HepG2 (cell line): Measurements from ENCODE around the gene KLB. TPM values are rescaled to one million over a fixed set of nuclear protein-coding genes. Genes with fewer than 3 reads are reported as not detected.

ENCODE experiments used
- AGO2 ChIP-seq: fragments of 200-400 bp; formaldehyde crosslinking; optimal IDR thresholded peaks from 2 replicates; pipeline ENCODE3; 2017; ENCODE audit warnings: mild to moderate bottlenecking, low read depth, low read length, moderate library complexity
- CC2D1A ChIP-seq: sonication (generic); formaldehyde crosslinking; IDR thresholded peaks from 2 replicates; pipeline ENCODE4 v1.8.1; 2023; ENCODE audit warnings: mild to moderate bottlenecking, missing genetic modification reagents
- HDAC6 ChIP-seq: fragments of 200-600 bp; sonication (generic); IDR thresholded peaks from 2 replicates; pipeline ENCODE4 v1.7.0; 2017; ENCODE audit warnings: mild to moderate bottlenecking, antibody characterized with exemption, low read length, low read depth
- NFE2L1 ChIP-seq: sonication (generic); formaldehyde crosslinking; IDR thresholded peaks from 2 replicates; pipeline ENCODE4 v1.4.0; 2020; ENCODE audit warnings: missing genetic modification reagents, mild to moderate bottlenecking, borderline replicate concordance
- PBX2 ChIP-seq: IDR thresholded peaks from 2 replicates; pipeline ENCODE4 v1.6.1; 2016; ENCODE audit warnings: control low read depth
- RBAK ChIP-seq: sonication (generic); formaldehyde crosslinking; IDR thresholded peaks from 2 replicates; pipeline ENCODE4 v1.5.1; 2020; ENCODE audit warnings: mild to moderate bottlenecking, missing genetic modification reagents
- REL ChIP-seq: sonication (generic); formaldehyde crosslinking; conservative IDR thresholded peaks from 2 replicates; pipeline ENCODE4 v1.8.0; 2022; ENCODE audit warnings: mild to moderate bottlenecking, missing genetic modification reagents, moderate library complexity
- SKIL ChIP-seq: sonication (generic); formaldehyde crosslinking; IDR thresholded peaks from 2 replicates; pipeline ENCODE4 v1.8.0; 2022; ENCODE audit warnings: missing genetic modification reagents, mild to moderate bottlenecking, moderate library complexity, borderline replicate concordance
- SMARCE1 ChIP-seq: fragments of 450-650 bp; IDR thresholded peaks from 2 replicates; pipeline ENCODE4 v1.6.1; 2017; ENCODE audit warnings: borderline replicate concordance
- SP5 ChIP-seq: IDR thresholded peaks from 2 replicates; pipeline ENCODE4 v1.6.1; 2016; ENCODE audit warnings: low read depth, borderline replicate concordance
- TGIF2 ChIP-seq: IDR thresholded peaks from 2 replicates; pipeline ENCODE4 v1.6.1; 2016; ENCODE audit warnings: control low read depth, missing compliant biosample characterization
- ZBTB21 ChIP-seq: sonication (generic); formaldehyde crosslinking; IDR thresholded peaks from 2 replicates; pipeline ENCODE4 v1.4.0; 2020; ENCODE audit warnings: missing genetic modification reagents
- ZBTB42 ChIP-seq: sonication (generic); formaldehyde crosslinking; IDR thresholded peaks from 2 replicates; pipeline ENCODE4 v1.5.0; 2020; ENCODE audit warnings: mild to moderate bottlenecking, missing genetic modification reagents
- ZFP36L1 ChIP-seq: sonication (generic); formaldehyde crosslinking; IDR thresholded peaks from 2 replicates; pipeline ENCODE4 v1.8.0; 2022; ENCODE audit warnings: mild to moderate bottlenecking, missing genetic modification reagents, moderate library complexity
- ZNF329 ChIP-seq: sonication (generic); formaldehyde crosslinking; IDR thresholded peaks from 2 replicates; pipeline ENCODE4 v1.9.0; 2021; ENCODE audit warnings: low read depth, mild to moderate bottlenecking, missing genetic modification reagents
- ZNF512 ChIP-seq: sonication (generic); formaldehyde crosslinking; IDR thresholded peaks from 2 replicates; pipeline ENCODE4 v1.4.0; 2020; ENCODE audit warnings: mild to moderate bottlenecking, missing genetic modification reagents
- ZNF556 ChIP-seq: sonication (generic); formaldehyde crosslinking; IDR thresholded peaks from 2 replicates; pipeline ENCODE4 v1.4.0; 2020; ENCODE audit warnings: mild to moderate bottlenecking, missing genetic modification reagents, borderline replicate concordance
- ZNF629 ChIP-seq: sonication (generic); formaldehyde crosslinking; conservative IDR thresholded peaks from 2 replicates; pipeline ENCODE4 v1.5.0; 2020; ENCODE audit warnings: missing genetic modification reagents
- ZNF883 ChIP-seq: sonication (generic); formaldehyde crosslinking; IDR thresholded peaks from 2 replicates; pipeline ENCODE4 v1.5.1; 2020; ENCODE audit warnings: mild to moderate bottlenecking, missing genetic modification reagents; ENCODE audit errors: not compliant biosample characterization
- polyA plus RNA-seq, 8 experiments: library from polyadenylated mRNA; depleted of rRNA in 3 of 8; stranded (reverse) in 7 of 8; unstranded in 1 of 8; fragments of >200 nt; fragmentation: Illumina TruSeq in 4 of 8; extraction: Trizol in 4 of 8; gene quantifications; 2 replicates each; pipeline versions ENCODE4 v1.2.1 to v1.2.3, GENCODE V29; 2011 to 2016; ENCODE audit warnings: low read depth in 4 of 8, missing spikeins in 1 of 8, mixed read lengths in 1 of 8; ENCODE audit not compliant: insufficient read depth in 1 of 8
- total RNA-seq, 5 experiments: library from RNA; depleted of rRNA; stranded (reverse); fragments of >200 nt; fragmentation: Illumina TruSeq; extraction: Trizol; gene quantifications; 2 replicates each; pipeline ENCODE4 v1.2.3, GENCODE V29; 2016; ENCODE audit warnings: low read depth in 1 of 5
- TF ChIP-seq, protein P1 (sequence below): sonication (generic); formaldehyde crosslinking; IDR thresholded peaks from 2 replicates; pipeline ENCODE4 v1.9.0; 2022; ENCODE audit warnings: missing genetic modification reagents, mild to moderate bottlenecking, borderline replicate concordance
- TF ChIP-seq, protein P2 (sequence below): sonication (generic); formaldehyde crosslinking; IDR thresholded peaks from 2 replicates; pipeline ENCODE4 v1.4.0; 2020; ENCODE audit warnings: missing genetic modification reagents

Gene KLB
- total and polyA plus RNA-seq, 2 of the 13 experiments (the other 11 are each of a cell fraction or from before 2014, with no cell fraction given), result 25.3 to 82.0 TPM

DNA sequence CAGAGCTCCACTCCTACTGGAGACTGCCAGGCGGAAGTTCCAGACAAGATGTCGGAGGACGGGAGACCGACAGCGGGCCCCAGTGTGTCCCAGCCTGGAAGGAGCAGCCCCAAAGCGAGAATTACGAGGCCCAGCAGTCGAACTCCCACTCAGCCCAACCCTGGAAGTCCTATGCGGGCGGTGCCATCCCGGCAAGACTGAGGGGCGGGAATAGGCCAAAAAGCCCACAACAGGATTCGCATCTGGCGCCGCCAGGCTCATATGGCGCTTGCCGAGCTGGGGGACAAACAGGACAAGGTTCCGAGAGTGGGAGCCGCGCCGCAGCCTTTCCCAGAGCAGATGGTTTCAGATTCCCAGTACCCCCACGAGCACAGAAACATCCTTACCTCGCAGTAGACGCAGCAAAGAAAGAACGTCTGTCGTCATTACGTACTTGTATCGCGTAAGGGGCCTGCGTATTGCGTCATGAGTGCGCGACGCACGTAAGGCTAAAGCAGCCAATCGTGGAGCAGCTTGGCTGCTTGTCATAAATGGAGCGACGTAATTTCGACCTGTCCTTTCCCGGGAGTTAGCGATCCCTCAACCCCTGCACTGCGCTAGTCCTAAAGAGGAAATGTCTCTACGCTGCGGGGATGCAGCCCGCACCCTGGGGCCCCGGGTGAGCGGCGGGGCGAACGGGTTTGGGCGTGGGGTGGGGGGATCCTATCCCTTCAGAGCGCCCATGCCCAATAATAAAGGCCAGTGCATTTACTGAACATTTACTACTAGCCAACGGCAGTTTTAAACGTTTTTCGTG, 52.0 kb downstream of the KLB start, which contains the start of the genes LIAS and RPL9 (continued):
- TF ChIP-seq AGO2, result peak; percentile 98
- TF ChIP-seq PBX2 (CRISPR knock-in tag), result no peak
- TF ChIP-seq NFE2L1, result no peak
- TF ChIP-seq ZNF629 (CRISPR knock-in tag), result 0 out of 2 replicates have a peak, but pooled peaks have one; percentile 19
- TF ChIP-seq RBAK (CRISPR knock-in tag), result no peak
- 0 out of 2 replicates have a peak, but pooled peaks have one; percentile 59 for TF ChIP-seq ZFP36L1 (CRISPR knock-in tag)
- no peak for TF ChIP-seq SKIL (CRISPR knock-in tag)
- TF ChIP-seq SMARCE1, result no peak
- peak; percentile 91 for TF ChIP-seq ZBTB21
- TF ChIP-seq ZNF883 (CRISPR knock-in tag), result peak; percentile 58
- TF ChIP-seq ZNF329 (CRISPR knock-in tag), result no peak; the same call in 1 of the 2 replicates
- no peak for TF ChIP-seq CC2D1A (CRISPR knock-in tag)
- TF ChIP-seq SP5 (CRISPR knock-in tag), result 0 out of 2 replicates have a peak, but pooled peaks have one; percentile 12
- TF ChIP-seq, protein P1, sequence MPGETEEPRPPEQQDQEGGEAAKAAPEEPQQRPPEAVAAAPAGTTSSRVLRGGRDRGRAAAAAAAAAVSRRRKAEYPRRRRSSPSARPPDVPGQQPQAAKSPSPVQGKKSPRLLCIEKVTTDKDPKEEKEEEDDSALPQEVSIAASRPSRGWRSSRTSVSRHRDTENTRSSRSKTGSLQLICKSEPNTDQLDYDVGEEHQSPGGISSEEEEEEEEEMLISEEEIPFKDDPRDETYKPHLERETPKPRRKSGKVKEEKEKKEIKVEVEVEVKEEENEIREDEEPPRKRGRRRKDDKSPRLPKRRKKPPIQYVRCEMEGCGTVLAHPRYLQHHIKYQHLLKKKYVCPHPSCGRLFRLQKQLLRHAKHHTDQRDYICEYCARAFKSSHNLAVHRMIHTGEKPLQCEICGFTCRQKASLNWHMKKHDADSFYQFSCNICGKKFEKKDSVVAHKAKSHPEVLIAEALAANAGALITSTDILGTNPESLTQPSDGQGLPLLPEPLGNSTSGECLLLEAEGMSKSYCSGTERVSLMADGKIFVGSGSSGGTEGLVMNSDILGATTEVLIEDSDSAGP (CRISPR knock-in tag), result peak; percentile 86; the same call in 1 of the 2 replicates
- TF ChIP-seq HDAC6, result no peak
- peak; percentile 20; the same call in 1 of the 2 replicates for TF ChIP-seq ZNF556 (CRISPR knock-in tag)
- TF ChIP-seq TGIF2 (CRISPR knock-in tag), result no peak
- TF ChIP-seq REL (CRISPR knock-in tag), result no peak
- peak; percentile 60; the same call in 1 of the 2 replicates for TF ChIP-seq ZBTB42
- no peak for TF ChIP-seq ZNF512 (CRISPR knock-in tag)
- TF ChIP-seq, protein P2, sequence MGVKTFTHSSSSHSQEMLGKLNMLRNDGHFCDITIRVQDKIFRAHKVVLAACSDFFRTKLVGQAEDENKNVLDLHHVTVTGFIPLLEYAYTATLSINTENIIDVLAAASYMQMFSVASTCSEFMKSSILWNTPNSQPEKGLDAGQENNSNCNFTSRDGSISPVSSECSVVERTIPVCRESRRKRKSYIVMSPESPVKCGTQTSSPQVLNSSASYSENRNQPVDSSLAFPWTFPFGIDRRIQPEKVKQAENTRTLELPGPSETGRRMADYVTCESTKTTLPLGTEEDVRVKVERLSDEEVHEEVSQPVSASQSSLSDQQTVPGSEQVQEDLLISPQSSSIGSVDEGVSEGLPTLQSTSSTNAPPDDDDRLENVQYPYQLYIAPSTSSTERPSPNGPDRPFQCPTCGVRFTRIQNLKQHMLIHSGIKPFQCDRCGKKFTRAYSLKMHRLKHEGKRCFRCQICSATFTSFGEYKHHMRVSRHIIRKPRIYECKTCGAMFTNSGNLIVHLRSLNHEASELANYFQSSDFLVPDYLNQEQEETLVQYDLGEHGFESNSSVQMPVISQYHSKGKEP (CRISPR knock-in tag), result 0 out of 2 replicates have a peak, but pooled peaks have one; percentile 16
